ENCODE results near the gene INO80D. TPM values are rescaled to one million over a fixed set of nuclear protein-coding genes. Genes with fewer than 3 reads are reported as not detected.

Gene INO80D
- total and polyA plus RNA-seq, 2 of the 13 experiments (the other 11 are each of a cell fraction or from before 2014, with no cell fraction given): 7.6 to 7.9 TPM

DNA sequence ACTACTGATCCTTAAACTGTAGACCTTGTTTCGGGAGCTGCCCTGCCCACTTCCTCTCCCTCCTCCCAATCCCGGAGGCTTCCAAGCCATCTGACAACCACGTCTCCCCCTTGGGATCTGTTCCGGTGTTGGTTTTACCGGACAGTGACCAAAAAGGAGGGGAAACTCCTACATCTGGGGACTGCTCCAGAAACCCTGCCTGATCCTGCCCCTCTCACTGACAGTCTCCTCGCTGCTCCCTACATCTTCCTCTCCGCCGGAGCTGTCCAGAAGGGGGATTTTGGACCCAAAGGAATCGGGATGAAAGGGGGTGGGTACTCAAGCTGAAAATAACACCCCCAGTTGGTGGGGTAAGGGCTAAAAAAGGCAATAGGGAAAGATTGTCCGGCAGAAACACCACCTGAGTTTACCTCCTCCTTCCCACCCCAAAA is 1.5 kb downstream of the INO80D start (continued):
- TF ChIP-seq FOXJ3 (CRISPR knock-in tag; IDR thresholded peaks at IDR 0.05; ENCODE audit: borderline replicate concordance) (no peak), ZNF879 (CRISPR knock-in tag; IDR thresholded peaks at IDR 0.05) (no peak), ZBTB42 (CRISPR knock-in tag; IDR thresholded peaks at IDR 0.05) (no peak), MBD4 (IDR thresholded peaks at IDR 0.05; ENCODE audit: borderline replicate concordance, low read length) (no peak), CBX2 (IDR thresholded peaks at IDR 0.05; ENCODE audit: low read depth, low read length) (no peak), CBX2 (CRISPR knock-in tag; IDR thresholded peaks at IDR 0.05; ENCODE audit: low read depth) (no peak), ZFP37 (CRISPR knock-in tag; IDR thresholded peaks at IDR 0.05; ENCODE audit: borderline replicate concordance) (no peak), SRY (CRISPR knock-in tag; IDR thresholded peaks at IDR 0.05) (peak; percentile 63), ZNF230 (CRISPR knock-in tag; IDR thresholded peaks at IDR 0.05) (no peak), RARA (CRISPR knock-in tag; IDR thresholded peaks at IDR 0.05) (peak; percentile 11; the same call in 1 of the 2 replicates), HNRNPLL (IDR thresholded peaks at IDR 0.05; ENCODE audit: low read depth, low read length, poor library complexity, severe bottlenecking) (no peak), IKZF4 (CRISPR knock-in tag; IDR thresholded peaks at IDR 0.05; ENCODE audit: borderline replicate concordance, low read depth, not compliant biosample characterization) (no peak), REXO4 (CRISPR knock-in tag; IDR thresholded peaks at IDR 0.05; ENCODE audit: borderline replicate concordance) (no peak), CCAR2 (optimal IDR thresholded peaks at IDR 0.05; ENCODE audit: low read depth, low read length) (no peak), ZNF496 (CRISPR knock-in tag; IDR thresholded peaks at IDR 0.05; ENCODE audit: insufficient replicate concordance) (no peak), ZNF484 (CRISPR knock-in tag; IDR thresholded peaks at IDR 0.05; ENCODE audit: borderline replicate concordance, low read depth) (no peak; the same call in 1 of the 2 replicates)
- TF ChIP-seq, protein P1, sequence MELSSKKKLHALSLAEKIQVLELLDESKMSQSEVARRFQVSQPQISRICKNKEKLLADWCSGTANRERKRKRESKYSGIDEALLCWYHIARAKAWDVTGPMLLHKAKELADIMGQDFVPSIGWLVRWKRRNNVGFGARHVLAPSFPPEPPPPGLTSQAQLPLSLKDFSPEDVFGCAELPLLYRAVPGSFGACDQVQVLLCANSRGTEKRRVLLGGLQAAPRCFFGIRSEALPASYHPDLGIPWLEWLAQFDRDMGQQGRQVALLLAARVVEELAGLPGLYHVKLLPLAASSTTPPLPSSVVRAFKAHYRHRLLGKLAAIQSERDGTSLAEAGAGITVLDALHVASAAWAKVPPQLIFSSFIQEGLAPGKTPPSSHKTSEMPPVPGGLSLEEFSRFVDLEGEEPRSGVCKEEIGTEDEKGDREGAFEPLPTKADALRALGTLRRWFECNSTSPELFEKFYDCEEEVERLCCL (CRISPR knock-in tag; IDR thresholded peaks at IDR 0.05; ENCODE audit: borderline replicate concordance): no peak
- TF ChIP-seq, protein P2, sequence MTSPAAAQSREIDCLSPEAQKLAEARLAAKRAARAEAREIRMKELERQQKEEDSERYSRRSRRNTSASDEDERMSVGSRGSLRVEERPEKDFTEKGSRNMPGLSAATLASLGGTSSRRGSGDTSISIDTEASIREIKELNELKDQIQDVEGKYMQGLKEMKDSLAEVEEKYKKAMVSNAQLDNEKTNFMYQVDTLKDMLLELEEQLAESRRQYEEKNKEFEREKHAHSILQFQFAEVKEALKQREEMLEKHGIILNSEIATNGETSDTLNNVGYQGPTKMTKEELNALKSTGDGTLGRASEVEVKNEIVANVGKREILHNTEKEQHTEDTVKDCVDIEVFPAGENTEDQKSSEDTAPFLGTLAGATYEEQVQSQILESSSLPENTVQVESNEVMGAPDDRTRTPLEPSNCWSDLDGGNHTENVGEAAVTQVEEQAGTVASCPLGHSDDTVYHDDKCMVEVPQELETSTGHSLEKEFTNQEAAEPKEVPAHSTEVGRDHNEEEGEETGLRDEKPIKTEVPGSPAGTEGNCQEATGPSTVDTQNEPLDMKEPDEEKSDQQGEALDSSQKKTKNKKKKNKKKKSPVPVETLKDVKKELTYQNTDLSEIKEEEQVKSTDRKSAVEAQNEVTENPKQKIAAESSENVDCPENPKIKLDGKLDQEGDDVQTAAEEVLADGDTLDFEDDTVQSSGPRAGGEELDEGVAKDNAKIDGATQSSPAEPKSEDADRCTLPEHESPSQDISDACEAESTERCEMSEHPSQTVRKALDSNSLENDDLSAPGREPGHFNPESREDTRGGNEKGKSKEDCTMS (CRISPR knock-in tag; conservative IDR thresholded peaks at IDR 0.05): no peak
- TF ChIP-seq, protein P3, sequence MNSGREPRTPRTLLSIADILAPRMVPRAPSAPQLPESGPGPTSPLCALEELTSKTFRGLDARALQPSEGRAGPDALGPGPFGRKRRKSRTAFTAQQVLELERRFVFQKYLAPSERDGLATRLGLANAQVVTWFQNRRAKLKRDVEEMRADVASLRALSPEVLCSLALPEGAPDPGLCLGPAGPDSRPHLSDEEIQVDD (CRISPR knock-in tag; IDR thresholded peaks at IDR 0.05; ENCODE audit: borderline replicate concordance): no peak
- TF ChIP-seq, protein P4, sequence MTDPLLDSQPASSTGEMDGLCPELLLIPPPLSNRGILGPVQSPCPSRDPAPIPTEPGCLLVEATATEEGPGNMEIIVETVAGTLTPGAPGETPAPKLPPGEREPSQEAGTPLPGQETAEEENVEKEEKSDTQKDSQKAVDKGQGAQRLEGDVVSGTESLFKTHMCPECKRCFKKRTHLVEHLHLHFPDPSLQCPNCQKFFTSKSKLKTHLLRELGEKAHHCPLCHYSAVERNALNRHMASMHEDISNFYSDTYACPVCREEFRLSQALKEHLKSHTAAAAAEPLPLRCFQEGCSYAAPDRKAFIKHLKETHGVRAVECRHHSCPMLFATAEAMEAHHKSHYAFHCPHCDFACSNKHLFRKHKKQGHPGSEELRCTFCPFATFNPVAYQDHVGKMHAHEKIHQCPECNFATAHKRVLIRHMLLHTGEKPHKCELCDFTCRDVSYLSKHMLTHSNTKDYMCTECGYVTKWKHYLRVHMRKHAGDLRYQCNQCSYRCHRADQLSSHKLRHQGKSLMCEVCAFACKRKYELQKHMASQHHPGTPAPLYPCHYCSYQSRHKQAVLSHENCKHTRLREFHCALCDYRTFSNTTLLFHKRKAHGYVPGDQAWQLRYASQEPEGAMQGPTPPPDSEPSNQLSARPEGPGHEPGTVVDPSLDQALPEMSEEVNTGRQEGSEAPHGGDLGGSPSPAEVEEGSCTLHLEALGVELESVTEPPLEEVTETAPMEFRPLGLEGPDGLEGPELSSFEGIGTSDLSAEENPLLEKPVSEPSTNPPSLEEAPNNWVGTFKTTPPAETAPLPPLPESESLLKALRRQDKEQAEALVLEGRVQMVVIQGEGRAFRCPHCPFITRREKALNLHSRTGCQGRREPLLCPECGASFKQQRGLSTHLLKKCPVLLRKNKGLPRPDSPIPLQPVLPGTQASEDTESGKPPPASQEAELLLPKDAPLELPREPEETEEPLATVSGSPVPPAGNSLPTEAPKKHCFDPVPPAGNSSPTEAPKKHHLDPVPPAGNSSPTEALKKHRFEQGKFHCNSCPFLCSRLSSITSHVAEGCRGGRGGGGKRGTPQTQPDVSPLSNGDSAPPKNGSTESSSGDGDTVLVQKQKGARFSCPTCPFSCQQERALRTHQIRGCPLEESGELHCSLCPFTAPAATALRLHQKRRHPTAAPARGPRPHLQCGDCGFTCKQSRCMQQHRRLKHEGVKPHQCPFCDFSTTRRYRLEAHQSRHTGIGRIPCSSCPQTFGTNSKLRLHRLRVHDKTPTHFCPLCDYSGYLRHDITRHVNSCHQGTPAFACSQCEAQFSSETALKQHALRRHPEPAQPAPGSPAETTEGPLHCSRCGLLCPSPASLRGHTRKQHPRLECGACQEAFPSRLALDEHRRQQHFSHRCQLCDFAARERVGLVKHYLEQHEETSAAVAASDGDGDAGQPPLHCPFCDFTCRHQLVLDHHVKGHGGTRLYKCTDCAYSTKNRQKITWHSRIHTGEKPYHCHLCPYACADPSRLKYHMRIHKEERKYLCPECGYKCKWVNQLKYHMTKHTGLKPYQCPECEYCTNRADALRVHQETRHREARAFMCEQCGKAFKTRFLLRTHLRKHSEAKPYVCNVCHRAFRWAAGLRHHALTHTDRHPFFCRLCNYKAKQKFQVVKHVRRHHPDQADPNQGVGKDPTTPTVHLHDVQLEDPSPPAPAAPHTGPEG (CRISPR knock-in tag; IDR thresholded peaks at IDR 0.05): no peak

Data from HepG2 (cell line).